Trophoblast cell (in vitro differentiated cells and primary cell): Measurements from ENCODE around the gene EYA2.
"Not testable (repeated sequence)": the region's sequence is repeated elsewhere in the genome, so short reads cannot be mapped to it uniquely, and the experiment has no call there.

Experiments
- DNase-seq, 2 donors: peaks; one replicate each; pipeline ENCODE4 v3.0.0-alpha.2; 2016
- H2AFZ ChIP-seq: 2 replicates; pipeline ENCODE4 v1.6.1; 2013; ENCODE audit warnings: low read length, moderate library complexity, mild to moderate bottlenecking; ENCODE audit not compliant: insufficient read depth, poor library complexity
- H2AK5ac ChIP-seq: 2 replicates; pipeline ENCODE4 v1.6.1; 2013; ENCODE audit warnings: mild to moderate bottlenecking, low read length
- H2BK120ac ChIP-seq: 2 replicates; pipeline ENCODE4 v1.6.1; 2013; ENCODE audit warnings: low read length, mild to moderate bottlenecking, moderate library complexity; ENCODE audit not compliant: insufficient read depth, poor library complexity
- H2BK12ac ChIP-seq: 2 replicates; pipeline ENCODE4 v1.6.1; 2013; ENCODE audit warnings: mild to moderate bottlenecking, low read length, moderate library complexity
- H2BK5ac ChIP-seq: 2 replicates; pipeline ENCODE4 v1.6.1; 2013; ENCODE audit warnings: low read length, low read depth, moderate library complexity, mild to moderate bottlenecking; ENCODE audit not compliant: poor library complexity
- H3K14ac ChIP-seq: 2 replicates; pipeline ENCODE4 v1.6.1; 2013; ENCODE audit warnings: mild to moderate bottlenecking, low read length
- H3K18ac ChIP-seq: 2 replicates; pipeline ENCODE4 v1.6.1; 2013; ENCODE audit warnings: mild to moderate bottlenecking, low read length
- H3K23ac ChIP-seq: 2 replicates; pipeline ENCODE4 v1.6.1; 2013; ENCODE audit warnings: low read length
- H3K27ac ChIP-seq: 2 replicates; pipeline ENCODE4 v1.5.1; 2013; ENCODE audit warnings: low read depth, mild to moderate bottlenecking, inconsistent platforms, low read length, moderate library complexity
- H3K27me3 ChIP-seq: 2 replicates; pipeline ENCODE4 v1.6.1; 2013; ENCODE audit warnings: inconsistent platforms, mild to moderate bottlenecking, low read length, moderate library complexity; ENCODE audit not compliant: insufficient read depth
- H3K36me3 ChIP-seq, 2 experiments: 1 replicate in 1 of 2; 2 replicates in 1 of 2; pipeline ENCODE4 v1.6.1; 2013; ENCODE audit warnings: low read length in 2 of 2, mild to moderate bottlenecking in 2 of 2, moderate library complexity in 1 of 2; ENCODE audit not compliant: insufficient read depth in 2 of 2, control insufficient read depth in 1 of 2
- H3K4ac ChIP-seq: 2 replicates; pipeline ENCODE4 v1.6.1; 2013; ENCODE audit warnings: low read depth, mild to moderate bottlenecking, low read length, moderate library complexity
- H3K4me1 ChIP-seq, 2 experiments: 1 replicate in 1 of 2; 2 replicates in 1 of 2; pipeline ENCODE4 v1.6.1; 2013; ENCODE audit warnings: low read length in 2 of 2, mild to moderate bottlenecking in 2 of 2, moderate library complexity in 1 of 2; ENCODE audit not compliant: insufficient read depth in 2 of 2, control insufficient read depth in 1 of 2
- H3K4me2 ChIP-seq: 2 replicates; pipeline ENCODE4 v1.6.1; 2013; ENCODE audit warnings: inconsistent platforms, mild to moderate bottlenecking, low read length, moderate library complexity
- H3K4me3 ChIP-seq: 2 replicates; pipeline ENCODE4 v1.5.1; 2013; ENCODE audit warnings: mild to moderate bottlenecking, low read depth, low read length, inconsistent platforms
- H3K79me1 ChIP-seq: one replicate; pipeline ENCODE4 v1.6.1; 2013; ENCODE audit warnings: low read length
- H3K79me2 ChIP-seq: 2 replicates; pipeline ENCODE4 v1.6.1; 2013; ENCODE audit warnings: low read length, mild to moderate bottlenecking; ENCODE audit not compliant: control insufficient read depth, insufficient read depth, poor library complexity
- H3K9ac ChIP-seq: 2 replicates; pipeline ENCODE4 v1.6.1; 2013; ENCODE audit warnings: mild to moderate bottlenecking, low read length
- H3K9me3 ChIP-seq: 2 replicates; pipeline ENCODE4 v1.6.1; 2013; ENCODE audit warnings: low read depth, mild to moderate bottlenecking, control low read depth, inconsistent platforms, low read length; ENCODE audit not compliant: insufficient read depth
- H4K12ac ChIP-seq: 2 replicates; pipeline ENCODE4 v1.6.1; 2013; ENCODE audit warnings: low read depth, mild to moderate bottlenecking, low read length, moderate library complexity
- H4K8ac ChIP-seq: 2 replicates; pipeline ENCODE4 v1.6.1; 2013; ENCODE audit warnings: low read depth, mild to moderate bottlenecking, low read length, moderate library complexity
- H4K91ac ChIP-seq: one replicate; pipeline ENCODE4 v1.6.1; 2013; ENCODE audit warnings: low read depth, mild to moderate bottlenecking, low read length, moderate library complexity
- WGBS: extraction: QIAGEN DNeasy Blood & Tissue Kit; methylation state at CpG from one replicate; pipeline ENCODE4 v1.1.7; 2013; ENCODE audit warnings: missing lambda C conversion rate; ENCODE audit not compliant: insufficient read length, insufficient coverage; ENCODE audit errors: extremely low coverage; 5-methylcytosine and 5-hydroxymethylcytosine counted together

EYA2 gene

DNA sequence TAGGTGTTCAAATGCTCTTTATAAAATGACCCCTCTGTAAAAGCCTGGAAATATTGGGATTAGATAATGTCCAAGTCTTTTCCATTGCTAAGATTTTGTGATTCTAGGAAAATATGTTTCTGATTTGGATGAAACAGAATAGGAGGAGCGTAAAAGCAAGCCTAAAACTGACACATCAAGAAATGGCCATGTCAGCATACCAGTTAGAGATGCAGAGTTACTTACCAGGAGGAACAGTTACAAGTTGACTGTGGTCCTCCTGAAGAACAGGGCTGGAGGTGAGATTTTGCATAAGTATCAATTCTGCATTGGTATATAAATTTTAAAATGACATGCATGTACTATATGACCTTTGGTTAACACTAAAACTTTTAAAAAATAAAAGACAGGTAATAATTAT lies 35.3 kb downstream of the EYA2 start:
- no peaks in the 10 kb centered on the region for H3K36me3 ChIP-seq
- H3K4me1 ChIP-seq, result no peaks in the 10 kb centered on the region
- H2BK5ac ChIP-seq, result no peak overlapping the region
- no peaks in the 10 kb centered on the region for H3K27me3 ChIP-seq
- H3K14ac ChIP-seq, result no peak overlapping the region
- H3K9ac ChIP-seq, result no peak overlapping the region
- H3K79me1 ChIP-seq, result no peaks in the 10 kb centered on the region
- H3K18ac ChIP-seq, result no peak overlapping the region
- no peak overlapping the region for H3K4me2 ChIP-seq
- no peak overlapping the region for H4K12ac ChIP-seq
- no peak overlapping the region for H2BK120ac ChIP-seq
- H3K9me3 ChIP-seq, result peaks cover 3% of the 10 kb centered on the region
- H3K23ac ChIP-seq, result no peak overlapping the region
- H4K8ac ChIP-seq, result no peak overlapping the region
- H2AFZ ChIP-seq, result no peak overlapping the region
- no peak overlapping the region for H3K27ac ChIP-seq
- WGBS, result no CpG with 5 or more reads among the region's 1 CpG
- no peak overlapping the region for H2BK12ac ChIP-seq
- H3K4me3 ChIP-seq, result no peak overlapping the region
- no peak overlapping the region for H4K91ac ChIP-seq
- no peak overlapping the region for H2AK5ac ChIP-seq
- no peak overlapping the region for H3K4ac ChIP-seq
- H3K79me2 ChIP-seq, result no peaks in the 10 kb centered on the region
- no peak for DNase-seq

DNA sequence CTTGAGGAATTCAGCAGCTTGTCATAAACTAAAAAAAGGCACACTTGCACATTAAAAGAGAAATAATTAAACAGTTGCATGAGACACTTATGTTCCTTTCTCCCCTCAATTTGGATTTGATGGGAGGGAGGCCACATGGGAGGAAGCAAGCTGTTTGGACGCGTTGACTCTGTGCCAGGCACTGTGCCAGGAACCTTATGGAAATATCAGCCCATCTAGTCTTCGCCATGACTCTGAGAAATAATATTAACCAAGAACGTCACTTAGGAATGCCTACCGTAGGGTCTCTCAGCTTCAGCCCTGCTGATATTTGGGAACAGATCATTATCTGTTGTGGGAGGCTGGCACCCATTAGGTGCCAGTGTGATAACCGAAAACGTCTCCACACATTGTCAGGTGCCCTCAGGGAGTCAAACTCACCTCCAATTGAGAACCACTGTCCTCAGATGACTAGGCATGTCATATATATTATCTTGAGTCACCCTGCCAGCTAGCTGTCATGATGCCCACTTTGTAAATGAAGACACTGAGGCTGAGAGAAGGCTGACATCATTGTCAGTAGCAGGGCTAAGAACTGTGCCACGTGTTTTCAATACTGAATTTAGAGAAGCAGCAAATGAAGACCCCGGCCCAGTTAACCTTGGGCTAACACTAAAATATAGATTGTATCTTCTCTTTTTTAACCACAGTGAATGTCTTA lies 36.1 kb downstream of the EYA2 start:
- no peaks in the 10 kb centered on the region for H3K4me1 ChIP-seq
- H3K4me3 ChIP-seq, result no peak overlapping the region
- H3K27me3 ChIP-seq, result no peaks in the 10 kb centered on the region
- no peak overlapping the region for H2BK5ac ChIP-seq
- H4K12ac ChIP-seq, result no peak overlapping the region
- no CpG with 5 or more reads among the region's 9 CpGs for WGBS
- H3K9ac ChIP-seq, result no peak overlapping the region
- no peaks in the 10 kb centered on the region for H3K79me2 ChIP-seq
- H4K8ac ChIP-seq, result no peak overlapping the region
- no peak overlapping the region for H3K4me2 ChIP-seq
- DNase-seq, result no peak
- H3K36me3 ChIP-seq, result no peaks in the 10 kb centered on the region
- peaks cover 3% of the 10 kb centered on the region for H3K9me3 ChIP-seq
- H3K23ac ChIP-seq, result no peak overlapping the region
- H2BK120ac ChIP-seq, result no peak overlapping the region
- no peak overlapping the region for H3K18ac ChIP-seq
- no peak overlapping the region for H4K91ac ChIP-seq
- H2BK12ac ChIP-seq, result no peak overlapping the region
- no peak overlapping the region for H3K14ac ChIP-seq
- H3K27ac ChIP-seq, result no peak overlapping the region
- H3K79me1 ChIP-seq, result no peaks in the 10 kb centered on the region
- no peak overlapping the region for H3K4ac ChIP-seq
- no peak overlapping the region for H2AFZ ChIP-seq
- no peak overlapping the region for H2AK5ac ChIP-seq

DNA sequence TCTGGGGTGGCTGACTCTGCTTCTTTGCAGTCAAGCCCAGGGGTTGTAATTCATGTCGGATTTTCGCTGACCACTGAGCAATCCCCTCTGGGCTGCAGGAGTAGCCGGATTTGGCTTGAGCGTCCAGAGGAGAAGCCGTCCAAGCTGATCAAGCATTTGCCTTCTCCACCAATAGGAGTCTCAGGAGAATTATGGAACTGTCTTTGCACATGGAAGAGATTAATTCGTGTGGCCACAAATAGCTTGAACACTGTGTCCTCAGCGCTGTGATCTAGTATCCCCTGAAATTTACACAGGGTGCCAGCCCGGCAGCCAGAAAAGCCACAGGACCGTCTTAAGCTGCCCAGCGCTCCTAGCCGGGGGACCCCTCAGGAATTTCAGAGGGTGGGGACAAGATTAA lies 37.1 kb downstream of the EYA2 start:
- Histone ChIP-seq H3K4ac (no peak overlapping the region), H3K9ac (no peak overlapping the region), H3K18ac (no peak overlapping the region), H3K4me2 (no peak overlapping the region), H2BK12ac (no peak overlapping the region), H3K4me3 (no peak overlapping the region), H2AFZ (no peak overlapping the region), H2AK5ac (no peak overlapping the region), H3K27me3 (no peaks in the 10 kb centered on the region), H4K91ac (no peak overlapping the region), H3K27ac (no peak overlapping the region), H3K79me2 (no peaks in the 10 kb centered on the region), H3K79me1 (no peaks in the 10 kb centered on the region), H3K36me3 (no peaks in the 10 kb centered on the region), H3K9me3 (peaks cover 3% of the 10 kb centered on the region), H3K14ac (no peak overlapping the region), H3K23ac (no peak overlapping the region), H3K4me1 (no peaks in the 10 kb centered on the region), H4K12ac (no peak overlapping the region), H2BK5ac (no peak overlapping the region), H2BK120ac (no peak overlapping the region), H4K8ac (no peak overlapping the region)
- DNase-seq, result no peak
- WGBS, result no CpG with 5 or more reads among the region's 11 CpGs

DNA sequence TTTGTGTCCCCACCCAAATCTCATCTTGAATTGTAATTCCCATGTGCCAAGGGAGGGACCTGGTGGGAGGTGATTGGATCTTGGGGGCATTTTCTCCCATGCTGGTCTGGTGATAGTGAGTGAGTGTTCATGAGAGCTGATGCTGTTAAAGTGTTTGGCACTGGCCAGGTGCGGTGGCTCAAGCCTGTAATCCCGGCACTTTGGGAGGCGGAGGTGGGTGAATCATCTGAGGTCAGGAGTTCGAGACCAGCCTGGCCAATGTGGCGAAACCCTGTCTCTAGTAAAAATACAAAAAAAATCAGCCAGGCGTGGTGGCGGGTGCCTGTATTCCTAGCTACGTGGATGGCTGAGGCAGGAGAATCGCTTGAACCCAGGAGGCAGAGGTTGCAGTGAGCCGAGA lies 37.8 kb downstream of the EYA2 start:
- H3K23ac ChIP-seq, H3K4me2 ChIP-seq, H4K91ac ChIP-seq, H4K8ac ChIP-seq, H2BK12ac ChIP-seq, H3K27me3 ChIP-seq, DNase-seq, H3K4ac ChIP-seq, H3K36me3 ChIP-seq, H3K79me2 ChIP-seq, H3K9me3 ChIP-seq, H2AFZ ChIP-seq, H3K27ac ChIP-seq, H2AK5ac ChIP-seq, H2BK5ac ChIP-seq, H3K4me3 ChIP-seq, H2BK120ac ChIP-seq, H3K4me1 ChIP-seq, H3K18ac ChIP-seq, H3K79me1 ChIP-seq, H4K12ac ChIP-seq, H3K14ac ChIP-seq, H3K9ac ChIP-seq: not testable (repeated sequence)
- WGBS, result no CpG with 5 or more reads among the region's 10 CpGs
